ENCODE measurements around the gene NOL8. TPM values are rescaled to one million over a fixed set of nuclear protein-coding genes. Genes with fewer than 3 reads are reported as not detected.
A peak's percentile ranks its signal among the peaks of the same experiment; 100 is the strongest.

The NOL8 gene
- total RNA-seq (2021): 42.1 and 48.4 TPM in 2 replicates
- long read RNA-seq, full-length matches to known transcripts: 20 of 310 reads
- long read RNA-seq, partial matches to known transcripts: 239 of 310 reads
- long read RNA-seq, other reads (novel, unspliced or antisense): 51 of 310 reads

GRCh38 chr9:92325269-92325990, at the start of gene NOL8, which contains the start of gene CENPP:
Gene NOL8 (minus strand): TSS chr9:92325350. CDS start chr9:92324161, 1,189 bp downstream.
Gene CENPP (plus strand): TSS chr9:92325953.
- Mint-ChIP-seq H3K4me1 (peaks cover 19 to 21% of the 10 kb centered on the region in 2 experiments), H3K27ac (peak within 1 kb of the TSS; percentile 99), H3K27me3 (ENCODE audit: low read depth) (no peaks in the 10 kb centered on the region; the same call in 1 of the 2 replicates), H3K9me3 (no peaks in the 10 kb centered on the region; a peak in 1 of 5 replicates), H3K36me3 (ENCODE audit: insufficient read depth in 1 of 3, low read depth in 3 of 3) (peaks cover 5 to 23% (median 18%) of the 10 kb centered on the region in 3 experiments; a peak in 6 of 7 replicates), H3K4me3 (peak within 1 kb of the TSS; percentile 99)
- H4K8ac ChIP-seq (replicated peaks; ENCODE audit: insufficient read length, low read depth, low read length): no peak within 1 kb of the TSS
- TF ChIP-seq CTCF (conservative IDR thresholded peaks at IDR 0.05): no peak
- H3K27me3 ChIP-seq (ENCODE audit: insufficient read depth, low read length): no peaks in the 10 kb centered on the region
- H2BK15ac ChIP-seq (ENCODE audit: low read depth, low read length): no peak within 1 kb of the TSS
- no peak within 1 kb of the TSS for H3T11ph ChIP-seq (ENCODE audit: low read length)
- H2BK120ac ChIP-seq (ENCODE audit: low read depth, low read length, poor library complexity, severe bottlenecking): no peak within 1 kb of the TSS
- peak within 1 kb of the TSS; percentile 93 for H2BK12ac ChIP-seq (ENCODE audit: insufficient read length, low read depth, low read length)
- WGBS (ENCODE audit: extremely low coverage, insufficient read length, low lambda C conversion rate): no CpG with 5 or more reads among the region's 55 CpGs
- peaks cover 6% of the 10 kb centered on the region; the same call in 1 of the 2 replicates for H3K79me2 ChIP-seq (ENCODE audit: insufficient read depth, low read length)
- H2BK20ac ChIP-seq (ENCODE audit: low read depth, low read length, poor library complexity, severe bottlenecking): no peak within 1 kb of the TSS
- no peaks in the 10 kb centered on the region for H3K23me2 ChIP-seq (ENCODE audit: insufficient read length, low read depth, low read length, poor library complexity, severe bottlenecking)
- no peaks in the 10 kb centered on the region for H3K9me3 ChIP-seq (ENCODE audit: control insufficient read depth, low read depth, low read length)
- no peaks in the 10 kb centered on the region for H3K79me1 ChIP-seq (ENCODE audit: insufficient read depth, low read depth, low read length, poor library complexity, severe bottlenecking)
- peak within 1 kb of the TSS; percentile 63 for H3K4me2 ChIP-seq (ENCODE audit: insufficient read depth, insufficient read length, low read length)
- peak within 1 kb of the TSS; percentile 76 for H4K5ac ChIP-seq (ENCODE audit: insufficient read length, low read depth, low read length)
- peak within 1 kb of the TSS; percentile 44 for H2BK5ac ChIP-seq (ENCODE audit: insufficient read length, low read length)
- no peaks in the 10 kb centered on the region for H3K4me1 ChIP-seq (ENCODE audit: insufficient read depth, low read length)
- peak within 1 kb of the TSS; percentile 99 for H3K18ac ChIP-seq (ENCODE audit: insufficient read length, low read depth, low read length)
- H3K23ac ChIP-seq (ENCODE audit: insufficient read length, low read depth, low read length): no peak within 1 kb of the TSS
- no peaks in the 10 kb centered on the region for H4K20me1 ChIP-seq (ENCODE audit: control insufficient read depth, insufficient read depth, insufficient read length)
- H3K9ac ChIP-seq (ENCODE audit: extremely low read depth, insufficient read length, low read length): peak within 1 kb of the TSS; percentile 98
- H2AK5ac ChIP-seq (ENCODE audit: insufficient read length, low read length): no peak within 1 kb of the TSS
- no peak within 1 kb of the TSS for H4K91ac ChIP-seq (ENCODE audit: insufficient read length, low read depth, low read length)
- no peak within 1 kb of the TSS for H3K4ac ChIP-seq (ENCODE audit: low read depth, low read length)
- peak; percentile 85 for DNase-seq
- H3K14ac ChIP-seq (ENCODE audit: insufficient read depth, low read length): peak within 1 kb of the TSS; percentile 100
- peak within 1 kb of the TSS; percentile 99 for H2AFZ ChIP-seq (ENCODE audit: low read length)
- peak within 1 kb of the TSS; percentile 68 for H3K27ac ChIP-seq (ENCODE audit: insufficient read length, low read depth, low read length)
- H3K56ac ChIP-seq (ENCODE audit: insufficient read length, low read depth, low read length): no peak within 1 kb of the TSS

Data from H9 (cell line).